OCI-LY7 (cell line): ENCODE measurements around the gene RIMS1. TPM values are rescaled to one million over a fixed set of nuclear protein-coding genes. Genes with fewer than 3 reads are reported as not detected.

ENCODE experiments used
- BruUV-seq: library from RNA; stranded (reverse); fragments of 400-500 nt; replicated peaks from 2 replicates; lab custom pipeline; 2021; lab: Mats Ljungman, UMichigan
- CTCF ChIA-PET: fragments of 300-600 bp; sonication (Branson Sonifier 250); formaldehyde crosslinking; loops from one replicate; lab custom pipeline; 2022; ENCODE audit warnings: antibody characterized with exemption; ENCODE audit not compliant: unreplicated experiment; lab: Charles Lee
- POLR2A ChIA-PET: fragments of 300-600 bp; sonication (Branson Sonifier 250); formaldehyde crosslinking; loops from one replicate; lab custom pipeline; 2022; ENCODE audit warnings: antibody characterized with exemption; lab: Charles Lee
- DNase-seq: peaks from one replicate; pipeline ENCODE4 v3.0.0-alpha.2; 2015; ENCODE audit warnings: low spot score
- H2AFZ ChIP-seq: fragments of 200-600 bp; sonication (generic), shearing (Covaris generic); 2 replicates; pipeline ENCODE4 v1.6.1; 2014; ENCODE audit warnings: mild to moderate bottlenecking, antibody characterized with exemption, low read length, moderate library complexity
- H3K27ac ChIP-seq: fragments of 200-600 bp; sonication (generic); 2 replicates; pipeline ENCODE4 v1.5.1; 2014; ENCODE audit warnings: mixed run types, low read depth, mild to moderate bottlenecking, moderate library complexity, low read length, inconsistent platforms; ENCODE audit not compliant: poor library complexity, severe bottlenecking
- H3K36me3 ChIP-seq: fragments of 200-600 bp; sonication (generic); 2 replicates; pipeline ENCODE4 v1.6.1; 2014; ENCODE audit warnings: mild to moderate bottlenecking, antibody characterized with exemption, low read length, moderate library complexity, mixed read lengths; ENCODE audit not compliant: insufficient read depth
- H3K4me1 ChIP-seq: fragments of 200-600 bp; sonication (generic); 2 replicates; pipeline ENCODE4 v1.5.1; 2014; ENCODE audit warnings: mild to moderate bottlenecking, low read length; ENCODE audit not compliant: insufficient read depth, poor library complexity, severe bottlenecking
- H3K4me2 ChIP-seq: fragments of 200-600 bp; sonication (generic); 2 replicates; pipeline ENCODE4 v1.6.1; 2014; ENCODE audit warnings: mild to moderate bottlenecking, low read length
- H3K4me3 ChIP-seq: fragments of 200-600 bp; sonication (generic); 2 replicates; pipeline ENCODE4 v1.5.1; 2014; ENCODE audit warnings: mild to moderate bottlenecking, low read depth, low read length; ENCODE audit not compliant: poor library complexity, severe bottlenecking
- H3K79me2 ChIP-seq: fragments of 200-600 bp; sonication (generic); 2 replicates; pipeline ENCODE4 v1.6.1; 2016; ENCODE audit warnings: low read depth, mild to moderate bottlenecking, low read length, moderate library complexity, mixed read lengths; ENCODE audit not compliant: insufficient read depth
- H3K9me2 ChIP-seq: fragments of 200-600 bp; sonication (generic); 2 replicates; pipeline ENCODE4 v1.6.1; 2016; ENCODE audit warnings: mild to moderate bottlenecking, low read length, mixed read lengths; ENCODE audit not compliant: insufficient read depth
- H3K9me3 ChIP-seq: fragments of 200-600 bp; sonication (generic); 2 replicates; pipeline ENCODE4 v1.6.1; 2014; ENCODE audit warnings: mild to moderate bottlenecking, mixed run types, low read length, mixed read lengths
- H4K20me1 ChIP-seq: fragments of 200-600 bp; sonication (generic); 2 replicates; pipeline ENCODE4 v1.6.1; 2014; ENCODE audit warnings: mild to moderate bottlenecking, antibody characterized with exemption, low read length, moderate library complexity, mixed read lengths; ENCODE audit not compliant: insufficient read depth
- EZH2phosphoT487 ChIP-seq: fragments of 200-600 bp; sonication (generic); IDR thresholded peaks from 2 replicates; pipeline ENCODE4 v1.6.1; 2018; ENCODE audit warnings: low read depth, borderline replicate concordance, mild to moderate bottlenecking, mixed run types, antibody characterized with exemption, low read length, moderate library complexity, mixed read lengths
- intact Hi-C: fragments of 100-400 bp; cut with micrococcal nuclease; formaldehyde crosslinking; loops from one replicate; pipeline ENCODE4 v1.10.0; 2022; ENCODE audit not compliant: unreplicated experiment
- total RNA-seq, 2 experiments: library from RNA; depleted of rRNA in 1 of 2; stranded (reverse); fragments of >200 nt in 1 of 2; shearing (Covaris generic) in 1 of 2; gene quantifications; 2 replicates each; pipeline ENCODE4 v1.2.3, GENCODE V29; 2014 to 2022
- TF ChIP-seq, protein P1 (sequence below): fragments of 200-600 bp; sonication (generic); conservative IDR thresholded peaks from 2 replicates; pipeline ENCODE4 v1.5.1; 2014; ENCODE audit warnings: mild to moderate bottlenecking, antibody characterized with exemption, low read length, moderate library complexity, mixed read lengths

RIMS1 gene
- total RNA-seq, 2 experiments from 2014 or later, result not detected

GRCh38 chr6:72175916-72176315, 289.6 kb downstream of the RIMS1 start:
- Histone ChIP-seq H3K9me2 (no peaks in the 10 kb centered on the region), H3K36me3 (no peaks in the 10 kb centered on the region), H2AFZ (no peak overlapping the region), H3K4me3 (no peak overlapping the region), H3K4me2 (no peak overlapping the region), H4K20me1 (no peaks in the 10 kb centered on the region), H3K79me2 (no peaks in the 10 kb centered on the region), H3K27ac (no peak overlapping the region), H3K4me1 (no peaks in the 10 kb centered on the region), H3K9me3 (no peaks in the 10 kb centered on the region)
- TF ChIP-seq, protein P1, sequence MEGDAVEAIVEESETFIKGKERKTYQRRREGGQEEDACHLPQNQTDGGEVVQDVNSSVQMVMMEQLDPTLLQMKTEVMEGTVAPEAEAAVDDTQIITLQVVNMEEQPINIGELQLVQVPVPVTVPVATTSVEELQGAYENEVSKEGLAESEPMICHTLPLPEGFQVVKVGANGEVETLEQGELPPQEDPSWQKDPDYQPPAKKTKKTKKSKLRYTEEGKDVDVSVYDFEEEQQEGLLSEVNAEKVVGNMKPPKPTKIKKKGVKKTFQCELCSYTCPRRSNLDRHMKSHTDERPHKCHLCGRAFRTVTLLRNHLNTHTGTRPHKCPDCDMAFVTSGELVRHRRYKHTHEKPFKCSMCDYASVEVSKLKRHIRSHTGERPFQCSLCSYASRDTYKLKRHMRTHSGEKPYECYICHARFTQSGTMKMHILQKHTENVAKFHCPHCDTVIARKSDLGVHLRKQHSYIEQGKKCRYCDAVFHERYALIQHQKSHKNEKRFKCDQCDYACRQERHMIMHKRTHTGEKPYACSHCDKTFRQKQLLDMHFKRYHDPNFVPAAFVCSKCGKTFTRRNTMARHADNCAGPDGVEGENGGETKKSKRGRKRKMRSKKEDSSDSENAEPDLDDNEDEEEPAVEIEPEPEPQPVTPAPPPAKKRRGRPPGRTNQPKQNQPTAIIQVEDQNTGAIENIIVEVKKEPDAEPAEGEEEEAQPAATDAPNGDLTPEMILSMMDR, result no peak
- TF ChIP-seq EZH2phosphoT487, result no peak
- ChIA-PET CTCF (no interaction called here), POLR2A (no interaction called here)
- intact Hi-C loops, result no loop called here
- DNase-seq, result no peak
- BruUV-seq, result no TSS peak

DNA sequence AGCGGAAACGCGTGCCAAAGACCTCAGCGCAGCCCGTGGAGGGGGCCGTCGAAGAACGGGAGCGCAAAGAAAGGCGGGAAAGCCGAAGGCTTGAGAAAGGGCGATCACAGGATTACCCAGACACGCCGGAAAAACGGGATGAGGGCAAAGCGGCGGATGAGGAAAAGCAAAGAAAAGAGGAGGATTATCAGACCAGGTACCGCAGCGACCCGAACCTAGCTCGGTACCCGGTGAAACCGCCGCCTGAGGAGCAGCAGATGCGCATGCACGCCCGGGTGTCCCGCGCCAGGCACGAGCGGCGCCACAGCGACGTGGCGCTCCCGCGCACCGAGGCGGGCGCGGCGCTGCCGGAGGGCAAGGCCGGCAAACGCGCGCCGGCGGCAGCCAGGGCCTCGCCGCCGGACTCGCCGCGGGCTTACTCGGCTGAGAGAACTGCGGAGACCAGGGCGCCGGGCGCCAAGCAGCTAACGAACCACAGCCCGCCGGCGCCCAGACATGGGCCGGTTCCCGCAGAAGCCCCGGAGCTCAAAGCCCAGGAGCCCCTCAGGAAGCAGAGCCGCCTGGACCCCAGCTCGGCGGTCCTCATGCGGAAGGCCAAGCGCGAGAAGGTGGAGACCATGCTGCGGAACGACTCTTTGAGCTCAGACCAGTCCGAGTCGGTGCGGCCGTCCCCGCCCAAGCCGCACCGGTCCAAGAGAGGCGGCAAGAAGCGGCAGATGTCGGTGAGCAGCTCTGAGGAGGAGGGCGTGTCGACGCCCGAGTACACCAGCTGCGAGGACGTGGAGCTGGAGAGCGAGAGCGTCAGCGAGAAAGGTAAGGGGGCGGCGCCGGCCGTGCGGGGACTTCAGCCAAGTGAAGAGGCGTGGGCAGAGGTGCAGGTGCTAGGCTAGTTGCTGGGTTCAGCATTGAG, 296.2 kb downstream of the RIMS1 start:
- no peaks in the 10 kb centered on the region for H3K79me2 ChIP-seq
- no peaks in the 10 kb centered on the region for H3K4me1 ChIP-seq
- H4K20me1 ChIP-seq, result no peaks in the 10 kb centered on the region
- H3K9me2 ChIP-seq, result no peaks in the 10 kb centered on the region
- no peak overlapping the region for H3K4me2 ChIP-seq
- POLR2A ChIA-PET, result interaction anchor here (0.6 kb wide), 1 partner anchor 58 kb away, joined by 4 read pairs; no protein-coding TSS in a partner anchor
- no peak overlapping the region for H3K27ac ChIP-seq
- intact Hi-C loops, result no loop called here
- no peaks in the 10 kb centered on the region for H3K36me3 ChIP-seq
- H3K4me3 ChIP-seq, result no peak overlapping the region
- no peak overlapping the region for H2AFZ ChIP-seq
- CTCF ChIA-PET, result no interaction called here
- no peak for DNase-seq
- no peaks in the 10 kb centered on the region for H3K9me3 ChIP-seq
- BruUV-seq, result no TSS peak
- TF ChIP-seq EZH2phosphoT487, result no peak
- TF ChIP-seq, protein P1, result no peak

DNA sequence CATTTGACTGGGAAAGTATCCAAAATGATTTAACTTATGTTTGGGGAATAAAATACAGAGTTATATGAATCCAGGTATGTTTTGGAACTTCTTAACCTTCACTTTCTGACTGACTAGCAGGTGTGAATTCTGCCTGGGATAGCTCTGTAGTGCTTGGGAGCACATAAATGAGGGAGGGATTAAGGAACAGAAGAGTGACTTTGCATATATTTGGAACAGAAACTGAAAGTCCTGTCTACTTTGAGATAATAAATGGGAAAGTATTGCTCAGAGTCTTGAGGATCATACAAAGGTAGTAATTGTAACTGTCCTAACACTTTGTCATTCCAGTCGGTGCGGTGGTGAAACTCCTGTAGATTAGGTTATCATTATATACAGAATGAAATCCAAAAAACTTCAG, 317.6 kb downstream of the RIMS1 start:
- Histone ChIP-seq H3K36me3 (no peaks in the 10 kb centered on the region), H2AFZ (no peak overlapping the region), H3K4me2 (no peak overlapping the region), H3K4me1 (no peaks in the 10 kb centered on the region), H3K79me2 (no peaks in the 10 kb centered on the region), H4K20me1 (no peaks in the 10 kb centered on the region), H3K9me2 (no peaks in the 10 kb centered on the region), H3K4me3 (no peak overlapping the region), H3K27ac (no peak overlapping the region), H3K9me3 (no peaks in the 10 kb centered on the region)
- ChIA-PET CTCF (no interaction called here), POLR2A (no interaction called here)
- no peak for TF ChIP-seq EZH2phosphoT487
- TF ChIP-seq, protein P1, result no peak
- no TSS peak for BruUV-seq
- DNase-seq, result no peak
- intact Hi-C loops, result no loop called here
